Naive thymus-derived CD8-positive, alpha-beta T cell (primary cell): ENCODE results near the gene PCGF3. TPM values are rescaled to one million over a fixed set of nuclear protein-coding genes. Genes with fewer than 3 reads are reported as not detected.

Experiments
- polyA plus RNA-seq, 3 donors: library from polyadenylated mRNA; unstranded; fragments of 300-500 nt; fragmentation: Illumina TruSeq; gene quantifications; one replicate each; pipeline ENCODE4 v1.2.3, GENCODE V29; 2021
- total RNA-seq, 8 experiments: library from RNA in 2 of 8; stranded (reverse) in 2 of 8; gene quantifications; one replicate each; pipeline ENCODE4 v1.2.3 and lab custom pipeline; 2021 to 2026

Gene PCGF3
- total and polyA plus RNA-seq, 5 experiments from 2014 or later: 3.4 to 49.3 (median 4.4) TPM

Other genes starting within 250 kb of the PCGF3 start
- gene ZNF721, start 206.7 kb upstream of the PCGF3 start, total RNA-seq: 10 to 100 TPM; 71.6 to 72.6 TPM
- 10 to 100 TPM; 44.7 to 46.1 (median 45.6) TPM for gene ZNF721, start 206.7 kb upstream of the PCGF3 start, polyA plus RNA-seq
- gene PIGG, start 206.6 kb upstream of the PCGF3 start, total RNA-seq: 100 to 1,000 TPM; 117 to 121 TPM
- gene PIGG, start 206.6 kb upstream of the PCGF3 start, polyA plus RNA-seq: 10 to 100 TPM; 20.9 to 25.7 (median 25.4) TPM
- gene TMEM271, start 129.5 kb upstream of the PCGF3 start, total RNA-seq: not detected
- not detected for gene TMEM271, start 129.5 kb upstream of the PCGF3 start, polyA plus RNA-seq
- 10 to 100 TPM; 20.7 to 24.7 TPM for gene PDE6B, start 80.3 kb upstream of the PCGF3 start, total RNA-seq
- 10 to 100 TPM; 21.5 to 26.3 (median 25.4) TPM for gene PDE6B, start 80.3 kb upstream of the PCGF3 start, polyA plus RNA-seq
- gene ATP5ME, start 31.6 kb upstream of the PCGF3 start, total RNA-seq: 100 to 1,000 TPM; 146 to 155 TPM
- gene ATP5ME, start 31.6 kb upstream of the PCGF3 start, polyA plus RNA-seq: 100 to 1,000 TPM; 420 to 468 (median 462) TPM
- 10 to 100 TPM; 34.9 to 35.6 TPM for gene MYL5, start 31.3 kb upstream of the PCGF3 start, total RNA-seq
- 10 to 100 TPM in 1 of 3 donors, 1 to 10 TPM in 2; 3.1 to 13.9 (median 7.5) TPM for gene MYL5, start 31.3 kb upstream of the PCGF3 start, polyA plus RNA-seq
- 1 to 10 TPM; 2.0 to 3.7 TPM for gene SLC49A3, start 16.7 kb upstream of the PCGF3 start, total RNA-seq
- under 1 TPM in 2 of 3 donors, not detected in 1; 0.30 to 0.38 TPM for gene SLC49A3, start 16.7 kb upstream of the PCGF3 start, polyA plus RNA-seq
- gene CPLX1, start 120.3 kb downstream of the PCGF3 start, total RNA-seq: under 1 TPM in 1 of 2 experiments, not detected in 1; 0.29 TPM
- not detected for gene CPLX1, start 120.3 kb downstream of the PCGF3 start, polyA plus RNA-seq
- 100 to 1,000 TPM; 162 to 164 TPM for gene GAK, start 226.5 kb downstream of the PCGF3 start, total RNA-seq
- 10 to 100 TPM; 45.0 to 71.0 (median 57.6) TPM for gene GAK, start 226.5 kb downstream of the PCGF3 start, polyA plus RNA-seq
- 10 to 100 TPM; 65.6 to 72.9 TPM for gene TMEM175, start 226.6 kb downstream of the PCGF3 start, total RNA-seq
- gene TMEM175, start 226.6 kb downstream of the PCGF3 start, polyA plus RNA-seq: 10 to 100 TPM in 2 of 3 donors, 1 to 10 TPM in 1; 6.4 to 14.7 (median 11.5) TPM